Measurements from ENCODE around the gene FAM181A.

FAM181A gene

GRCh38 chr14:93926873-93927799 lies at the start of gene FAM181A:
FAM181A (plus strand) TSS chr14:93927344; CDS start chr14:93928286, 942 bp downstream.
- no peak for DNase-seq

GRCh38 chr14:93878212-93878611 lies 48.9 kb upstream of the FAM181A start:
- no peak for DNase-seq

GRCh38 chr14:93878871-93879270 lies 48.3 kb upstream of the FAM181A start:
- no peak for DNase-seq

- DNase-seq, result no peak
Observed at GRCh38 chr14:93879362-93879983, 47.7 kb upstream of the FAM181A start.

GRCh38 chr14:93880021-93880820 lies 46.9 kb upstream of the FAM181A start:
- no peak for DNase-seq

GRCh38 chr14:93884950-93885349 lies 42.2 kb upstream of the FAM181A start:
- DNase-seq, result no peak

- DNase-seq, result no peak
Observed at GRCh38 chr14:93888995-93889394, 38.1 kb upstream of the FAM181A start.

- no peak for DNase-seq
Observed at GRCh38 chr14:93889739-93890483, 37.2 kb upstream of the FAM181A start.

- DNase-seq, result no peak
Observed at GRCh38 chr14:93891756-93892504, 35.2 kb upstream of the FAM181A start.

- DNase-seq, result no peak
Observed at GRCh38 chr14:93892505-93892839, 34.7 kb upstream of the FAM181A start.

- peak; percentile 57 for DNase-seq
Observed at GRCh38 chr14:93892923-93893558, 34.1 kb upstream of the FAM181A start.

- DNase-seq, result no peak
Observed at GRCh38 chr14:93893661-93894261, 33.4 kb upstream of the FAM181A start.

GRCh38 chr14:93895023-93895604 lies 32.0 kb upstream of the FAM181A start:
- DNase-seq, result no peak

- DNase-seq, result no peak
Observed at GRCh38 chr14:93897476-93897845, 29.7 kb upstream of the FAM181A start.

GRCh38 chr14:93898081-93898611 lies 29.0 kb upstream of the FAM181A start:
- DNase-seq, result no peak

GRCh38 chr14:93898731-93899130 lies 28.4 kb upstream of the FAM181A start:
- no peak for DNase-seq

- DNase-seq, result no peak
Observed at GRCh38 chr14:93901813-93902212, 25.3 kb upstream of the FAM181A start.

- no peak for DNase-seq
Observed at GRCh38 chr14:93902619-93903307, 24.4 kb upstream of the FAM181A start.

GRCh38 chr14:93903342-93904184 lies 23.6 kb upstream of the FAM181A start:
- DNase-seq, result peak; percentile 56
